ENCODE results near the gene TXNDC15.
"Not testable (repeated sequence)": the region's sequence is repeated elsewhere in the genome, so short reads cannot be mapped to it uniquely, and the experiment has no call there.

Gene TXNDC15

GRCh38 chr5:134879456-134879855, 5.3 kb downstream of the TXNDC15 start:
- DNase-seq = no peak

DNA sequence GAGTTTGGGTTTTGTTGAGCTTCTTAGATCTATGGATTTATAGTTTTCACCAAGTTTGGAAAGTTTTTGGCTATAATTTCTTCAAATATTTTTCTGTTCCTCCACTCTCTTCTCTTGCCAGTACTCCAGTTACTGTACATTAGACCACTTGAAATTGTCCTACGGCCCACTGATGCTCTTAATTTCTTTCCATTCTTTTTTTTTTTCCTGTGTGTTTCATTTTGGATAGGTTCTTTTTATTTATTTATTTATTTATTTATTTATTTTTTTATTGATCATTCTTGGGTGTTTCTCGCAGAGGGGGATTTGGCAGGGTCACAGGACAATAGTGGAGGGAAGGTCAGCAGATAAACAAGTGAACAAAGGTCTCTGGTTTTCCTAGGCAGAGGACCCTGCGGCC, 6.8 kb downstream of the TXNDC15 start:
- DNase-seq = not testable (repeated sequence)

GRCh38 chr5:134881711-134882110, 7.5 kb downstream of the TXNDC15 start:
- DNase-seq = not testable (repeated sequence)

DNA sequence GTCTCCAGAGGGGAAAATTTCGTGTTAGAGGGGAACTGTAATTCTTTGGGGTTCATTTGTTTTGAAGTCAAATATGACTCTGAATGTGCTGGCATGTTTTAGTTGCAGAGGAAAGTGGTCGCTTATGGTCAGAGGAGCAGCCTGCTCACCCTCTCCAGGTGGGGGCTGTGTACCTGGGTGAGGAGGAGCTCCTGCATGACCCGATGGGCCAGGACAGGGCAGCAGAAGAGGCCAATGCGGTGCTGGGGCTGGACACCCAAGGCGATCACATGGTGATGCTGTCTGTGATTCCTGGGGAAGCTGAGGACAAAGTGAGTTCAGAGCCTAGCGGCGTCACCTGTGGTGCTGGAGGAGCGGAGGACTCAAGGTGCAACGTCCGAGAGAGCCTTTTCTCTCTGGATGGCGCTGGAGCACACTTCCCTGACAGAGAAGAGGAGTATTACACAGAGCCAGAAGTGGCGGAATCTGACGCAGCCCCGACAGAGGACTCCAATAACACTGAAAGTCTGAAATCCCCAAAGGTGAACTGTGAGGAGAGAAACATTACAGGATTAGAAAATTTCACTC, 13.5 kb downstream of the TXNDC15 start:
- no peak for DNase-seq

DNA sequence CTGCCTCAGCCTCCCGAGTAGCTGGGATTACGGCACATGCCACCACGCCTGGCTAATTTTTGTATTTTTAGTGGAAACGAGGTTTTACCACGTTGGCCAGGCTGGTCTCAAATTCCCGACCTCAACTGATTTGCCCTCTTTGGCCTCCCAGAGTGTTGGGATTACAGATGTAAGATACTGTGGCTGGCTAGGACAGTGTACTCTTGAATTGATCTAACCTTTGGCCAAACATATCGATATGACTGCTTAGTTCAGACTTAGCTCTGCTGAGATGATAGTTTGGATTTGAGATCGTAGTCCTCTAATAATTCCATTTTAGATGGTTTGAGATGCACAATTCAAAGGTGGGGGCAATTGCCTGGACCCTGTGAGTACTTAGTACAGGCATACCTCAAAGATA, 15.2 kb downstream of the TXNDC15 start:
- no peak for DNase-seq

DNA sequence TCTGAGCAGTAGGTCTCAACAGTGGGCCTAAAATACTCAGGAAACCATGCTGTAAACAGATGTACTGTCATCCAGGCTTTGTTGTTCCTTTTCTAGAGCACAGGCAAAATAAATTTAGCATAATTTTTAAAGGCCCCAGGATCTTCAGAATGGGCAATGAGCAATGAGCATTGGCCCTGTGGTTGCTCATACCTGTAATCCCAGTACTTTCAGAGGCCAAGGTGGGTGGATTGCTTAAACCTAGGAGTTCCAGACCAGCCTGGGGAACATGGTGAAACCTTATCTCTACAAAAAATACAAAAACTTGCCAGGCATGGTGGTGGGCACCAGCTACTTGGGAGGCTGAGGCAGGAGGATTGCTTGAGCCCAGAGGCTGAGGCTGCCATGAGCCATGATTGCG, 17.3 kb downstream of the TXNDC15 start:
- DNase-seq = no peak

- DNase-seq = no peak
Observed at GRCh38 chr5:134892282-134892681, 18.1 kb downstream of the TXNDC15 start.

DNA sequence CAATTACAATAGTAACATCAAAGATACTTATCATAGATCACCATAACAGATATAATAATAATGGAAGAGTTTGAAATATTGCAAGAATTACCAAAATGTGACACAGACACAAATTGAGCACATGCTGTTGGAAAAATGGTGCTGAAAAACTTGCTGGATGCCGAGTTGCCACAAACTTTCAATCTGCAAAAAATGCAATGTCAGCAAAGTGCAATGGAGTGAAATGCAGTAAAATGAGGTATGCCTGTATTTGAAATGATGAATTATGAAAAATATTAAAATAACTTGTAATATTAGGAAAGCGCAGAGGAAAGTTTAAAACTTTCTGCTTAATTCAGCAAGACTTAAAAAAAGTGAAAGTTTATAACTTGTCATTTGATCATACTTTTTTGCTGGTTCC, 18.8 kb downstream of the TXNDC15 start:
- DNase-seq = no peak

DNA sequence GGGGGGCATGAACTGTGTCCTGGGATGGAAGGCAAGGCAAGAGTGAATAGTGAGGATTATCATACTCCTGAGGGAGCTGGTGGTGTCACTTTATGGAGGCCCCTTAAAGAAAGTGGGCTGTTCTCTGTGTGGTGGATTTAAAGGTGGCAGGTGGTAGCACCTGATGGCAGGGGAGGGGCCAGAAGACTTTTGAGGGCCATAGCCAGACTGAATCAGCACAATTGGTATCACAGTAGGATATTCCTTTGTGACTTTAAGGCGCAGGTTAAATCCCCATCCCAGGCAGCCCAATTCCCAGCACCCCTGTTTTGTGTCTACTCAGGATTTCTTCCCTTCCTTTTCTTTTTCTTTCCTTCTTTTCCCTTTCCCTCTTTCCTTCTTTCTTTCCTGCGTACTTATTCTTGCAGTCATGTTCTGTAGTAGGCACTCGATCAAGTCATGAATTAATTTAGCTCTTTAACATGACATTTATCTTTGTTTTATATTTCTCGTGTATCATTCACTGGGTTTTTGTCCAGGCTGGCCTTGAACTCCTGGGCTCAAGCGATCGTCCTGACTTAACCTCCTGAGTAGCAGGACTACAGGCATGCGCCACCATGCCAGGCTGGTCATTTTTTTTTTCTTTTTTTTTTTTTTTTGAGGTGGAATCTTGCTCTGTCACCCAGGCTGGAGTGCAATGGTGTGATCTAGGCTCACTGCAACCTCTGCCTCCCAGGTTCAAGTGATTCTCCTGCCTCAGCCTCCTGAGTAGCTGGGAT, 19.8 kb downstream of the TXNDC15 start:
- no peak for DNase-seq

DNA sequence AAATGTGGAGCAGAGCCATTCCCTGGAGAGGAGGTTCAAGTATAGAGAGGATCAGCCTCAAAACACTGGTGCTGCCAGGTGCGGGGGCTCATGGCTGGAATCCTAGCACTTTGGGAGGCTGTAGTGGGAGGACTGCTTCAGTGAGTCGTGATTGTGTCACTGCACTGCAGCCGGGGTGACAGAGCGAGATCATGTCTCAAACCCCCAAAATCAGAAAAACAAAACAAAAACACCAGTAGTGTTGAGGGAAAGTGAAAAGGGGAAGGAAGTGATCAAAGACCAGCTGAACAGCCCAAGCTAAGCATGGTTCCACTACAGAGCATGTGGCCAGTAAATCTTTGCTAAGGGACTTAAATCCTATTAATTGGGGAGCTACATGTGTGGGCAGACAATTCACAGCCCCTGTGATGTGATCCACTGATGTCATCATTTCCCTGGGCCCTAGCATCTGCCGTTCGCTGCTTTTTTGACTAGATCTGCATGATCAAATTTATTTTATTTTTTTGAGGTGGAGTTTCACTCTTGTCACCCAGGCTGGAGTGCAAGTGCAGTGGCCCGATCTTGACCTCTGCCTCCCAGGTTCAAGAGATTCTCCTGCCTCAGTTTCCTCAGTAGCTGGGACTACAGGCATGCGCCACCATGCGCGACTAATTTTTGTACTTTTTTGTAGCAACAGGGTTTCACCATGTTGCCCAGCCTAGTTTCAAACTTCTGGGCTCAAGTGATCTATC, 28.1 kb downstream of the TXNDC15 start:
- DNase-seq = no peak

GRCh38 chr5:134904610-134905245, 30.6 kb downstream of the TXNDC15 start, which contains the start of gene PCBD2:
PCBD2 (plus strand) TSS chr5:134905131; CDS start chr5:134905140, 9 bp downstream.
- peak; percentile 95 for DNase-seq

DNA sequence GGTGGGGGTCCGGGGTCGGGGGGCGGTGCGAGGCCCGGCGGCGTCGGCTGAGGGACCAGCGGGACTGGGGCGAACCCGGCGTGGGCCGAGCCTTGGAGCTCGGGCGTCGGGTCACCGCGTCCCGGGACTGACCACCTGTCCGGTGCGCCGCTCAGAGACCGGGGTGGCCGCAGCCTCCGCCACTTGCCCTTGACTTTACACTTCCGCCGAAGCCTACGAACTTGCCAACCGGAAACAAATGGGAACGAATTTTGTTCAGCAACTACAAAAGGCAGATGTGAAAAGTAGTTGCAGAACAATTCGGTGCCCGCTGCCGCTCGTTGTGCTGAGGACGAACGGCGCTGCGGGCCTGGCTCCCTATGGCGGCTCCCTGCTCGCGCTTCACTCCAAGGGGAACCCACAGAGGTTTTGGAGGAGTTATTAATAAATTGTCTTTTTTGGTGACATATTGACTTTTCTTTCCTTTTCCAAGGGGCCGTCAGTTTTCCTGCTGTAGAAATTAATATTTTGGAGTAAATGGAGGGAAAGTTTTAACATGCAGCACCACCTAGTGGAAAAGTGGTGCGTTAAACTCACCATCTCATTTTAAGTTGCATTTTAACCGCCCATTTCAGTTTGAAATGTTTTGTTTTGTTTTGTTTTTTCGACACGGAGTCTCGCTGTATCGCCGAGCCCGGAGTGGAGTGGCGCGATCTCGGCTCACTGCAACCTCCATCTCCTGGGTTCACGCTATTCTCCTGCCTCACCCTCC, 31.2 kb downstream of the TXNDC15 start:
- peak; percentile 73 for DNase-seq

DNA sequence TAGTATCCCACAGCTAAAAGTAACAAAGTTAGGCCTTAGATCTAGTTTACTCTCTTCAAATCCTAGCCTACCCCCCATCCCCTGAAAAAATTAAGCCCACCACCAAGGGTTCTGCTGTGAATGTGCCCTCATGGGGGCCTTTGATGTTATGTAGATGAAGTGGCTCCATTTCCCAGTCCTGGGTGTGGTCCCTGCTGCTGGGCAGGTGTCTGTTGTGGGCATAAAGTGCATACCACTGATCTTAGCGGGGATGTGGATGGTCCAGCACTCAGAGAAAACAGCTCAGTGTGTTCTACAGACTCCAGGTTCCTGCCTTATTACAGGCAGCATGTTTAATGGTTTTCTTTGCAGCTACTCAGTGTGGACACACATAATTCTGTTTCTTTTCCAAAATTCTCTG, 32.6 kb downstream of the TXNDC15 start:
- DNase-seq = no peak

DNA sequence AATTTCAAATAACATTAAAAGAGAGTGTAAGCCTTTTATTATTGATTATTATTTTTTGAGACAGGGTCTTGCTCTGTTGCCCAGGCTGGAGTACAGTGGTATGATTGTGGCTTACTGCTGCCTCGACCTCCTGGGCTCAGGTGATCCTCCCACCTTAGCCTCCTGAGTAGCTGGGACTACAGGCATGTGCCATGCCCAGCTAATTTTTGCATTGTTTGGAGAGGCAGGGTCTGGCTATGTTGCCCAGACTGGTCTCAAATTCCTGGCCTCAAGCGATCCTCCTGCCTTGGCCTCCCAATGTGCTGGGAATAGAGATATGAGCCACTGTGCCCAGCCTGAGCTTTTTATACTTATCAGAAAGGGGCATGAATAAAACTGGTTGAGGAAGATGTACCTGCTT, 36.6 kb downstream of the TXNDC15 start:
- not testable (repeated sequence) for DNase-seq

GRCh38 chr5:134911285-134912206, 37.4 kb downstream of the TXNDC15 start:
- no peak for DNase-seq

DNA sequence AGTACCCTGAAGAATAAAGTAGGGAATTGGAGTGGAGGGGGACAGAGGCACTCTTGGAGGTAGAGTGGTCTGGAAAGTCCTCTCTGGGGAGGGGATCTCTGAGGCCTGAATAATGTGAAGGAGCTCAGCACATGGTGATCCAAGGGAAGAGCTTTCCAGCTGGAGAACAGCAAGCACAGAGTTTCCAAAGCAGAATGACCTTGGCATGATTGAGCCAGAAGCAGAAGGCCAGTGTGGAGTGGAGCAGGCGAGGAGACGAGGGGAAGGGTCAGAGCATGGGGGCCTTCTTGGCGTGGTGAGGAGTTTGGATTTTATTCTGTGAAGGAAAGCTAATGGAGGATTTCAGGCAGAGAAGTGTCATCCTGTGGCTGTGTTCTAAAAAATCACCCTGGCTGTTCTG, 39.1 kb downstream of the TXNDC15 start:
- no peak for DNase-seq

- no peak for DNase-seq
Observed at GRCh38 chr5:134913795-134914194, 39.6 kb downstream of the TXNDC15 start.

- DNase-seq = no peak
Observed at GRCh38 chr5:134917070-134917815, 43.1 kb downstream of the TXNDC15 start.

GRCh38 chr5:134918861-134919260, 44.7 kb downstream of the TXNDC15 start:
- DNase-seq = no peak

GRCh38 chr5:134920848-134921575, 46.8 kb downstream of the TXNDC15 start:
- DNase-seq = no peak

Data from activated T-cell treated with anti-CD3 and anti-CD28 coated beads, Interleukin-2, amount 50 U/mL, for 1 hour (primary cell).